ENCODE measurements around the gene ZNF385B.

The ZNF385B gene

GRCh38 chr2:179438654-179439053 lies 422.8 kb downstream of the ZNF385B start:
- Histone ChIP-seq H3K79me2 (ENCODE audit: insufficient read depth, low read length) (no peaks in the 10 kb centered on the region), H3K4me2 (ENCODE audit: low read length) (no peak overlapping the region), H3K27ac (ENCODE audit: low read depth, low read length, poor library complexity, severe bottlenecking) (no peak overlapping the region), H2AFZ (ENCODE audit: low read length) (no peak overlapping the region), H3K27me3 (ENCODE audit: insufficient read depth, low read length) (no peaks in the 10 kb centered on the region), H4K20me1 (ENCODE audit: insufficient read depth, low read length) (no peaks in the 10 kb centered on the region), H3K9ac (ENCODE audit: low read length) (no peak overlapping the region), H3K9me3 (ENCODE audit: low read length) (no peaks in the 10 kb centered on the region), H3F3A (ENCODE audit: insufficient read depth, low read length) (no peaks in the 10 kb centered on the region), H3K36me3 (ENCODE audit: insufficient read depth, low read length) (no peaks in the 10 kb centered on the region), H3K4me1 (ENCODE audit: insufficient read depth, low read length, severe bottlenecking) (no peaks in the 10 kb centered on the region), H3K9me2 (ENCODE audit: low read depth, low read length) (no peaks in the 10 kb centered on the region), H3K4me3 (ENCODE audit: low read depth, low read length, poor library complexity, severe bottlenecking) (no peak overlapping the region)
- TF ChIP-seq, protein P1, sequence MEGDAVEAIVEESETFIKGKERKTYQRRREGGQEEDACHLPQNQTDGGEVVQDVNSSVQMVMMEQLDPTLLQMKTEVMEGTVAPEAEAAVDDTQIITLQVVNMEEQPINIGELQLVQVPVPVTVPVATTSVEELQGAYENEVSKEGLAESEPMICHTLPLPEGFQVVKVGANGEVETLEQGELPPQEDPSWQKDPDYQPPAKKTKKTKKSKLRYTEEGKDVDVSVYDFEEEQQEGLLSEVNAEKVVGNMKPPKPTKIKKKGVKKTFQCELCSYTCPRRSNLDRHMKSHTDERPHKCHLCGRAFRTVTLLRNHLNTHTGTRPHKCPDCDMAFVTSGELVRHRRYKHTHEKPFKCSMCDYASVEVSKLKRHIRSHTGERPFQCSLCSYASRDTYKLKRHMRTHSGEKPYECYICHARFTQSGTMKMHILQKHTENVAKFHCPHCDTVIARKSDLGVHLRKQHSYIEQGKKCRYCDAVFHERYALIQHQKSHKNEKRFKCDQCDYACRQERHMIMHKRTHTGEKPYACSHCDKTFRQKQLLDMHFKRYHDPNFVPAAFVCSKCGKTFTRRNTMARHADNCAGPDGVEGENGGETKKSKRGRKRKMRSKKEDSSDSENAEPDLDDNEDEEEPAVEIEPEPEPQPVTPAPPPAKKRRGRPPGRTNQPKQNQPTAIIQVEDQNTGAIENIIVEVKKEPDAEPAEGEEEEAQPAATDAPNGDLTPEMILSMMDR (IDR thresholded peaks at IDR 0.05; ENCODE audit: low read length): no peak
- TF ChIP-seq EZH2 (IDR thresholded peaks at IDR 0.05; ENCODE audit: borderline replicate concordance, low read length): no peak

GRCh38 chr2:179437430-179437829 lies 424.0 kb downstream of the ZNF385B start:
- H3K27me3 ChIP-seq (ENCODE audit: insufficient read depth, low read length): no peaks in the 10 kb centered on the region

GRCh38 chr2:179435566-179435965 lies 425.8 kb downstream of the ZNF385B start:
- Histone ChIP-seq H3K36me3 (ENCODE audit: insufficient read depth, low read length) (no peaks in the 10 kb centered on the region), H3K9me3 (ENCODE audit: low read length) (no peaks in the 10 kb centered on the region), H3K4me3 (ENCODE audit: low read depth, low read length, poor library complexity, severe bottlenecking) (no peak overlapping the region), H3K79me2 (ENCODE audit: insufficient read depth, low read length) (no peaks in the 10 kb centered on the region), H3K4me2 (ENCODE audit: low read length) (no peak overlapping the region), H3F3A (ENCODE audit: insufficient read depth, low read length) (no peaks in the 10 kb centered on the region), H3K27ac (ENCODE audit: low read depth, low read length, poor library complexity, severe bottlenecking) (no peak overlapping the region), H3K4me1 (ENCODE audit: insufficient read depth, low read length, severe bottlenecking) (no peaks in the 10 kb centered on the region), H2AFZ (ENCODE audit: low read length) (no peak overlapping the region), H3K27me3 (ENCODE audit: insufficient read depth, low read length) (no peaks in the 10 kb centered on the region), H3K9ac (ENCODE audit: low read length) (no peak overlapping the region), H4K20me1 (ENCODE audit: insufficient read depth, low read length) (no peaks in the 10 kb centered on the region), H3K9me2 (ENCODE audit: low read depth, low read length) (no peaks in the 10 kb centered on the region)
- TF ChIP-seq, protein P1 (IDR thresholded peaks at IDR 0.05; ENCODE audit: low read length): no peak
- TF ChIP-seq EZH2 (IDR thresholded peaks at IDR 0.05; ENCODE audit: borderline replicate concordance, low read length): no peak

More at GRCh38 chr2:179437430-179437829, 424.0 kb downstream of the ZNF385B start:
- Histone ChIP-seq H3K36me3 (ENCODE audit: insufficient read depth, low read length) (no peaks in the 10 kb centered on the region), H3K9me3 (ENCODE audit: low read length) (no peaks in the 10 kb centered on the region), H3K4me1 (ENCODE audit: insufficient read depth, low read length, severe bottlenecking) (no peaks in the 10 kb centered on the region), H4K20me1 (ENCODE audit: insufficient read depth, low read length) (no peaks in the 10 kb centered on the region), H2AFZ (ENCODE audit: low read length) (no peak overlapping the region), H3K4me3 (ENCODE audit: low read depth, low read length, poor library complexity, severe bottlenecking) (no peak overlapping the region), H3K79me2 (ENCODE audit: insufficient read depth, low read length) (no peaks in the 10 kb centered on the region), H3K27ac (ENCODE audit: low read depth, low read length, poor library complexity, severe bottlenecking) (no peak overlapping the region), H3K9ac (ENCODE audit: low read length) (no peak overlapping the region), H3K9me2 (ENCODE audit: low read depth, low read length) (no peaks in the 10 kb centered on the region), H3K4me2 (ENCODE audit: low read length) (no peak overlapping the region), H3F3A (ENCODE audit: insufficient read depth, low read length) (no peaks in the 10 kb centered on the region)
- TF ChIP-seq, protein P1 (IDR thresholded peaks at IDR 0.05; ENCODE audit: low read length): no peak
- TF ChIP-seq EZH2 (IDR thresholded peaks at IDR 0.05; ENCODE audit: borderline replicate concordance, low read length): no peak

Measured in OCI-LY1 (cell line).